Measurements from ENCODE around the gene SELL.
"Not testable (repeated sequence)": the region's sequence is repeated elsewhere in the genome, so short reads cannot be mapped to it uniquely, and the experiment has no call there.

SELL gene

GRCh38 chr1:169711469-169712308, at the start of gene SELL:
Gene SELL, minus strand, starts transcription at chr1:169711620. Its CDS starts 122 bp downstream, at chr1:169711498.
- peak; percentile 46 for DNase-seq

DNA sequence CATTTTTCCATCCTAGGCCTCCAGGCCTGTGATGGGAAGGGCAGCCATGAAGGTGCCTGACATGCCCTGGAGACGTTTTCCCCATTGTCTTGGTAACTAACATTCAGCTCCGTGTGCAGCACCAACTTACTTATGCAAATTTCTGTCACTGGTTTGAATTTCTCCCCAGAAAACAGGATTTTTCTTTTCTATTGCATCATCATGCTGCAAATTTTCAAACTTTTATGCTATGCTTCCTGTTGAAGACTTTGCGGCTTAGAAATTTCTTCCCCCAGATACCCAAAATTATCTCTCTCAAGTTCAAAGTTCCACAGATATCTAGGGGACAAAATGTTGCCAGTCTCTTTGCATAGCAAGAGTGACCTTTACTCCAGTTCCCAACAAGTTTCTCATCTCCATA, 47.6 kb upstream of the SELL start:
- DNase-seq = no peak

DNA sequence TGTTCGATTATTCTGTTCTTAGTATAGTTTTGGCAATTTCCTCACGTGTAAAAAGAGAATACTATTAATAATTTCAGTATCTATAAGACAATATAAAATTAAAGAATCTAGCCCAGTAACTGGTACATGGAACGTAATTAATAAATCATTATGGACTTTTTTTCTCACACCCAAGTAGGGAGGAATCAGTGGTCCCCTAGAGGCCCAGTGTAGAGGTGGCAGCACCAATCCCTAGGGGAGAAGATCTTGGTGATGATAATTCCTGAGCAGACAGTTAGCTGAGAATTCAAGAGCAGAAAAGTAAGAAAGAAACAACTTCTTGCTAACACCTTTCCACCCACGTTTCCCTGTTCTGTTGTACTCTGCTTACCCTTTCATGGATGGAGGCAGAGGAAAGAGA, 42.1 kb upstream of the SELL start:
- no peak for DNase-seq

DNA sequence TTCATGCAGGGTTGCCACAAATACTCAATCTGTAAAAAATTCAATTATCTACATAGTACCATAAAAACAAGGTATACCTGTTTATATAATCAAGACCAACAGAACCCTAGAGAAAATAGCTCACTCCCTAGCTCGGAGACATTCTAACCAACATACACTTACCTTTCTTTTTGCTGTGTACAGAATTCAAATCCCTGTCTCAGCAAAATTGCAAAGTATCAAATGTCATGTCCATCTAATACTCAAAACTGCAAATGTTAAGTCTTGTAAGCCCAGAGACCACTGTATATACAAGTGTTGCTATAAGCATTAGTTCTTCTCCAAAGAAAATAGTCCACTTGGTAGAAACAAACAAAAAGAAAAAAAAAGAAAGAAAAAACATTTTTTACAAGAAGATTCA, 38.6 kb upstream of the SELL start:
- DNase-seq = no peak

DNA sequence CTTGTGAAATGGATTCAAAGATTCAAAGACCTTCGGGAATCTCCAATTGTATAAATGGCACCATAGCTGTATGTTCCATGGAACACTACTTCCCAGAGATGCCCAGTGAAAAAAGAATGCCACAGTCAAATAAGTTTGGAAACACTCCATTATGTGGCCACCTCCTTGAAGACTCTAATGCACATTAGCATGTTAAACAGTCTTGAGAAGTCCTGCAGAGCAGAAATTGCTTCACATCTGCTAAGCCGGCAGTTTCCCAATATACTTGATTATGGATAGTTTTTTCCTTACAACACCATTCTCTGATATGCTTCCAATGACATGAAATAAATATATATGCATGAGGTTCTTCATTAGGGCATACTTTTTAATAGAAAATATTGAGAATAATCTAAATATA, 35.1 kb upstream of the SELL start:
- DNase-seq = no peak

DNA sequence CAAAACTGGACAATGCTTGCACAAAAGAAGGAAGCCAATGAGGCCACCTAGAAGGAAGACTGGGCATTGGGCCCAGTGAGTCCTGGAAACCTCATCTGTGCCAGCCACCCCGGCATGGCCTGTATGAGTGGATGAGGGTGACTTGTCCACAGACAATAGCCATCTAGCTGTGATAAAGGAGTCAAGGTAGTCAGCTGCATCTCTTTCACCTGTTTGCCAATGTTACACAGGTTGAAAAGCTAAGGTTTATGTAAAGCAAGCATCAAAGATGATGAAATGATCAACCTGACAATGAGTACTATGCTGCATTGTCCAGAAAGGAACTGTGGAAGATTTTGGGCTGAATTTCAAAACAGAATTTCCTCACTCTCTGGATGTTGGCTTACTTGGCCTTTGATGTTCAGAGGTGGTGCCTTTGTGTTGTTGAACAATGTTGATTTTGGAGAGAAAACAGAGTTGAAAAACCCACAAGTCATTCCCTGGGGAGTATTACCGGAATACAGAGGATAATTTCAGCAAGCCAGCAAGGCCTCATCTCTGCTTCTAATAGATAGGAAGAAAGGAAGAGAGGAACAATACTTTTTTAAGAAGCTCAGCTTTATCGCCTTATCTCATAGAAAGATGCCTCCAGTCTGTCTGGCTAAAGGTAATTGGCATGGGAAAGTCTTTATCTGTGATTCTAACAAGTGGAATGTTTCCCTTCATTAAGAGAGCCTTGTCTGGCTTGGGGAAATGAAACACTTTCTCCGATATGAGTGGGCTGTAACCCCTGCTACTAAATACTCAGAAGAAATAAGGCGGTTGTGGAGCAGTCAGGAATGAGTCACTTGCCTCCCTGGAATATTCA, 33.8 kb upstream of the SELL start:
- peak; percentile 87 for DNase-seq

DNA sequence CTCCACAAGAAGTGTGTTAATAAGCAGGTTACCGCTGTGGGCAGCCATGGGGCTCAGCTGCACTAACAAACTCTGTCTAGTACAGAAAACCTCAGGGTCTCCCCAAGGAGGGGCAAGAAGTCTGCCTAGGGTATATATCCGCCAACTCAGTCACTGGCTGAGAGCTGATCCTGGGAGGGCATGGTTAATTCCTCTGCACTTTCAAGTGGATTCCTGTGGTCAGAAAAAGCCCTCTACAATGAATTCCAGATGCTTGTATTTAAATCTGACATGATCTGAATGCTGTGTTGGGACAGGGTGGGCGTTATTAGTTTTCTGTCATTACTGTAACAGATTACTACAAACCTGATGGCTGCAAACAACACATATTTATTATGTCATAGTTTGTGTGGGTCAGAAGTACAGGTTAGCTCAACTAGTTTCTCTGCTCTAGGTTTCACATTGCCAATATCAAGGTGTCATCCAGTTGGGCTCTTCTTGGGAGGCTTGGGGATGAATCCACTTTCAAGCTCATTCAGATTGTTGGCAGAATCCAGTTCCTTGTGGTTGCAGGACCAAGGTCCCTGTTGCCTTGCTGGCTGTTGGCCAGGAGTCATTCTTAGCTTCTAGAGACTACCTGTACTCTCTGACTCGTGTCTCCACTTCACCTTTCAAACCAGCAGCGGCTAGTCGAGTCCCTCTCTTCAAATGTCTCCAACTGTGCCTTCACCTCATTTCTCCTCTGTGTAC, 30.4 kb upstream of the SELL start:
- DNase-seq = peak; percentile 27

- no peak for DNase-seq
Measured at GRCh38 chr1:169739980-169740379, 28.6 kb upstream of the SELL start.

DNA sequence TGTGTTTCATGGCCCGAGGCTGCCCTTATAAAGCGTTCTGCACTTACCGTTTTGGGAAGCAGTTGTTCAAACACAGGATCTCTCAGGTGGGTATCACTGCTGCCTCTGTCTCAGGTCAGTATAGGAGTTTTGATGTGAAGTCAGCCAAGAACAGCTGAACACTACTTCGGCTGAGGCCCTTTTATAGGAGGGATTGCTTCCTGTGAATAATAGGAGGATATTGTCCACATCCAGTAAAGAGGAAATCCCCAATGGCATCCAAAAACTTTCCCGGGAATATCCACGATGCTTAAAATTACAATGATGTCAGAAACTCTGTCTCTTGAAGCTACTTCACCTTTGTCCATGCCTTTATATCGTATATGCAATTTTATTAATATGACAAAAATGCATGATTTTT, 22.5 kb upstream of the SELL start, which contains the start of gene SELE:
TSS of gene SELE (minus strand) at position 156 of the 400 bp plus-strand sequence. CDS start 467 bp downstream, outside the sequence.
- DNase-seq = no peak

DNA sequence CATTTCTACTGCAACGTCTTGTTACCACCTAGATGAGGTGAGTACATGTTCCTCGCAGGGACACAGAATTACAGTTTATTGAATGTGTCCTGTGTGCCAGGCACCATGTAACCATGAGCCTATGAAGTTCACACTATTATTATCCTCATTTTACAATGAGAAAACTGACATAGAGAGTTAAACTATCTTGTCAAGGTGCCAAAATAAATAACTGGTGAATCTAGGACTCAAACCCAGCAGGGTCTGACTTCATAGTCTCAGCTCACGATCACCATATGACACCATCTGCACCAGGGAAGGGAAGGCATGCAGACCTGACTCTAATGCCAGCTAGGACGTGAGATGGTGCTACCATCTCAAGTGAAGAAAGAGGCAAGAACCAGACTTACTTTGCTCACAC, 20.0 kb upstream of the SELL start:
- DNase-seq = no peak

GRCh38 chr1:169729991-169730390, 18.6 kb upstream of the SELL start:
- no peak for DNase-seq

DNA sequence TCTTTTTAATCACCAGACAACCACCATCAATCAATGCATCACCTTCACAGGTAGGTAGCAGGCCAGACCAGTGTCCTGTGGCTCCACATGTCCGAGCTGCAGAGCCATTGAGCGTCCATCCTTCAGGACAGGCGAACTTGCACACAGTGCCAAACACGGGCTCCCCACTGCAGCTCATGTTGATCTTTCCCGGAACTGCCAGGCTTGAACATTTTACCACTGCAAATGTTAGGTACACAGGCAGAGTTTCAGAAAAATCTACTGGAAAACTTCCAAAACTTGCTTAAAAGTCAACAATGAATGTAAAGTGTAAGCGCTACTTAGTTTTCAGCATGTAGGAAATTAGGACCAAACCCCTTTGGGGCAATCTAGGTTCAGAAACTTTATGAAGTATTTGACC, 15.9 kb upstream of the SELL start:
- no peak for DNase-seq

DNA sequence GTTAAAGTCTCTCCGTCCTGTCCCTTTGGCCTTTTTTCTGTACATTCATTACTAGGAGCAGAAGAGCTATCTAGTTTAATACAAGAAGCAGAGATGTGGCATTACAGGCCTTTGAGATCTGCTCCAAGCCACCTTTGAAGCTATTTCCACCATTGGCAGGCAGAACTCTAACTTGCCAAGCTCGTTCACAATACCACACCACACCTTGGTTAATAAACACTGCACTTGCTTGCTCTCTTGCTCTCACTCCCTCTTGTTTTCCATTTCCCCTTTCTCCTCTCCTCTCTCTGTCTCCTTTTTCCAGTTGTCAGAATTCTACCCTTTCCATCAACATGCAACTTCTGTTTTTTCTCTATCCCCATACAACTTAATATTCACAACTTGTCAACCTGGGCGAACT, 15.4 kb upstream of the SELL start:
- no peak for DNase-seq

DNA sequence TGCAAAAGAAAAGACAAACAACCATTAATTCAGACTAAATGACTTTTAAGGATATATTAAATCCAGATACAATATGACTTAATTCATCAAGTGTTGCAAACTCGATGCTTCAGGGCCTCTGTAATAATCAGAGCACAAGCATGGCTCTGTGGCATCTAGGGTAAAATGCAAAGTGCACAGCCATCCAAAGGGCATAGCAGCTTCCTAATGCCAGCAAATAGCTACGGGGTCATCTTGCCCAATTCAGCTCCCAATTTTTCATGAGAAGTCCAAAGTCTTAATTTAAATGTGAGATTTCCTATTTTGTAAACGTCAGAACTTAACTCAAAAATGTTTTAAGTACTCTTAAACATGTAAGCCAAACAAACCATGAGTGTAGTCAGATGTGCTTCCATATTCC, 14.5 kb upstream of the SELL start:
- no peak for DNase-seq

DNA sequence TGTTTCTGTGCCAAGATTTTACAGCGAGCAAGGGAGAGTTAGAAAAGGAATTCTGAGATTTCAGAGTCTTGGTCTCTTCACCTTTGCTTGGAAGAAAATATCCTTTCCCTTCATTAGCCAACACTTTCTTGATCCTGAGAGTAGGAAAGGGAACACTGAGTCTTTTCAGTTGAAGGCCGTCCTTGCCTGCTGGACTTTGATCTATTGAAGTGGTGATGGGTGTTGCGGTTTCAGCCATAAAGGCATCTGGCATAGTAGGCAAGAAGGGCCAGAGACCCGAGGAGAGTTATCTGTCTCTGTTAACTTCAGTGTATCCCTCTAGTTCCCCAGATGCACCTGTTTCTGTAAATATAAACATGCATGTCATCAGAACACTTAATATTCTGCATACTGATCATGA, 12.7 kb upstream of the SELL start:
- DNase-seq = no peak

DNA sequence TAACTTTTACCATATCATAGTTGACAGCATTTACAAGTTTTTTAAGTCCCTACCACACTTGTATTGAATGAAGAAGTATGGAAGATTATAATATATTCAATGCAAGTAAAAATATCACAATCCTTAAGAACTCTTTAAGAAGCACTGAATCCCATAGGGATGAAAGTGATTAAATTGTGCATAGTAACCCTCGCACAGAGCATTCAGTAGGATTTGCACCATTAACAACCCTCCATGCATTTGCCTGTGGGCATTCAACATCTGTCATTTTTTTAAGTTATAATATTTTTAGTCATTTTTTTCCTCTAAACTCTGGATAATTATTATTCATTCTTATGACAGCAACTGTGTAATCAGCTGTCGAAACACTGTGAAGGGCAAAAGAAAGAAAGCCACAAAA, 12.3 kb upstream of the SELL start:
- no peak for DNase-seq

GRCh38 chr1:169722779-169723178, 11.4 kb upstream of the SELL start:
- no peak for DNase-seq

DNA sequence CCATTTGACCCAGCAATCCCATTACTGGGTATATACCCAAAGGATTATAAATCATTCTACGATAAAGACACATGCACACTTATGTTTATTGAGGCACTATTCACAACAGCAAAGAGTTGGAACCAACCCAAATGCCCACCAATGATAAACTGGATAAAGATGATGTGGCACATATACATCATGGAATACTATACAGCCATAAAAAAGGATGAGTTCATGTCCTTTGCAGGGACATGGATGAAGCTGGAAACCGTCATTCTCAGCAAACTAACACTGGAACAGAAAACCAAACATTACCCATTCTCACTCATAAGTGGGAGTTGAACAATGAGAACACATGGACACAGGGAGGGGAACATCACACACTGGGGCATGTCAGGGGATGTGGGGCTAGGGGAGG, 3.7 kb upstream of the SELL start:
- DNase-seq = not testable (repeated sequence)

DNA sequence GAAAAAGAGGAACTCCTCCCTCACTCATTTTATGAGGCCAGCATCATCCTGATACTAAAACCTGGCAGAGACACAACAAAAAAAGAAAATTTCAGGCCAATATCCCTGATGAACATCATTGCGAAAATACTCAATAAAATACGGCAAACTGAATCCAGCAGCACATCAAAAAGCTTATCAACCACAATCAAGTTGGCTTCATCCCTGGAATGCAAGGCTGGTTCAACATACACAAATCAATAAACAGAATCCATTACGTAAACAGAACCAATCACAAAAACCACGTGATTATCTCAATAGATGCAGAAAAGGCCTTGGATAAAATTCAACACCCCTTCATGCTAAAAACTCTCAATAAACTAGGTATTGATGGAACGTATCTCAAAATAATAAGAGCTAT, 1.7 kb upstream of the SELL start:
- not testable (repeated sequence) for DNase-seq

GRCh38 chr1:169712309-169712631, 850 bp upstream of the SELL start:
- no peak for DNase-seq

GRCh38 chr1:169708647-169709046, 2.8 kb downstream of the SELL start:
- DNase-seq = no peak

DNA sequence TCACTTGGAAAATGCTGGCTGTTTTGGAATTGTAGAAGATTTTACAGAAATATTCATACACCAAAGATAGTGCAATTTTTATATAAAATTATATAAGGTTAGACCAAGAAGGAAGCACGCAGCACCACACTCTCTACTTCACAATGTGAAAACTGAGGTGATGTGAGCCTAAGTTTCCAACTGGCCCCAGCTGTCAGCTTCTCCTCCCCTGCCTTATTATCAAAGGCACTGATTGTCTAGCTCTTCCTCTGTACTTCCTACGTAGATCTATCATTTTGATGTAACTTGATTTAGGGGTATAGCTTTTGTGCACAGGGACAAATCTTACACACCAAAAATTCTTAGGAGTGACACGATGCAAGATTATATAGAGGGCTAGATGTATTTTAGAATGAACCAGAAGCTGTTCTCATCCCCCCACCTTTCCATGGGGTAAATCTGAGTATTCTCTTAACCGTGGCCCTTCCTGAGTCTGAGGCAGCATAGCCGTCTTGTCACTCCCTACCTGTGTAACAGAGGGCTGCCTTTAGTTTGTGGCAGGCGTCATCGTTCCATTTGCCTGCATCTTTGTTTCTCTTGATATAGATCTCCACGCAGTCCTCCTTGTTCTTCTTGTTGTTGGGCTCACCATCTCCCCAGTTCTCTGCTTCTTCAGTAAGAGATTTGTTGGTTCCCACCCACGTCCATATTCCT, 3.4 kb downstream of the SELL start:
- DNase-seq = no peak

- no peak for DNase-seq
Measured at GRCh38 chr1:169704797-169705196, 6.6 kb downstream of the SELL start.

All from NCI-H226 (cell line).